Measurements from ENCODE around the gene ASB6. TPM values are rescaled to one million over a fixed set of nuclear protein-coding genes. Genes with fewer than 3 reads are reported as not detected.
A peak's percentile ranks its signal among the peaks of the same experiment; 100 is the strongest.

The ASB6 gene
- total RNA-seq (ENCODE audit: low replicate concordance) = 20.7 and 22.4 TPM in 2 replicates
- long read RNA-seq, partial matches to known transcripts = 5 of 9 reads
- long read RNA-seq, other reads (novel, unspliced or antisense) = 1 of 9 reads

- H3K27ac Mint-ChIP-seq = peak within 1 kb of the TSS; percentile 30
- H3K4me1 Mint-ChIP-seq (ENCODE audit: unreplicated experiment) = peaks cover 10% of the 10 kb centered on the region
- peak within 1 kb of the TSS; percentile 88 for H3K4me3 Mint-ChIP-seq
- H3K27me3 Mint-ChIP-seq = no peaks in the 10 kb centered on the region
- H3K9me3 Mint-ChIP-seq = no peaks in the 10 kb centered on the region
- peaks cover 4% of the 10 kb centered on the region for H3K36me3 Mint-ChIP-seq
- peak; percentile 100 for DNase-seq (ENCODE audit: extremely low spot score, unreplicated experiment)
- TF ChIP-seq CTCF (conservative IDR thresholded peaks at IDR 0.05) = peak; percentile 100
These were observed at the start of gene ASB6 for GRCh38 chr9:129641750-129642585. ASB6 (minus strand) TSS chr9:129642151; CDS start chr9:129641999, 152 bp downstream.

GRCh38 chr9:129688285-129689043 lies 46.5 kb upstream of the ASB6 start:
- no peaks in the 10 kb centered on the region for H3K9me3 Mint-ChIP-seq

GRCh38 chr9:129687391-129687790 lies 45.4 kb upstream of the ASB6 start:
- no peak overlapping the region for H3K4me3 Mint-ChIP-seq
- DNase-seq (ENCODE audit: extremely low spot score, unreplicated experiment) = no peak
- H3K27ac Mint-ChIP-seq = no peak overlapping the region
- TF ChIP-seq CTCF (conservative IDR thresholded peaks at IDR 0.05) = no peak
- peaks cover 3% of the 10 kb centered on the region for H3K27me3 Mint-ChIP-seq
- no peaks in the 10 kb centered on the region for H3K36me3 Mint-ChIP-seq
- H3K4me1 Mint-ChIP-seq (ENCODE audit: unreplicated experiment) = peaks cover 4% of the 10 kb centered on the region
- no peaks in the 10 kb centered on the region for H3K9me3 Mint-ChIP-seq

More at GRCh38 chr9:129688285-129689043, 46.5 kb upstream of the ASB6 start:
- Mint-ChIP-seq H3K36me3 (no peaks in the 10 kb centered on the region), H3K27ac (no peak overlapping the region), H3K4me3 (no peak overlapping the region), H3K27me3 (peaks cover 3% of the 10 kb centered on the region), H3K4me1 (ENCODE audit: unreplicated experiment) (peaks cover 4% of the 10 kb centered on the region)
- DNase-seq (ENCODE audit: extremely low spot score, unreplicated experiment) = no peak
- no peak for TF ChIP-seq CTCF (conservative IDR thresholded peaks at IDR 0.05)

- peaks cover 3% of the 10 kb centered on the region for H3K27me3 Mint-ChIP-seq
- peaks cover 8% of the 10 kb centered on the region for H3K4me1 Mint-ChIP-seq (ENCODE audit: unreplicated experiment)
- no peak for DNase-seq (ENCODE audit: extremely low spot score, unreplicated experiment)
- no peaks in the 10 kb centered on the region for H3K36me3 Mint-ChIP-seq
- H3K4me3 Mint-ChIP-seq = no peak overlapping the region
- no peak for TF ChIP-seq CTCF (conservative IDR thresholded peaks at IDR 0.05)
- no peak overlapping the region for H3K27ac Mint-ChIP-seq
- no peaks in the 10 kb centered on the region for H3K9me3 Mint-ChIP-seq
These were observed 44.8 kb upstream of the ASB6 start for GRCh38 chr9:129686736-129687135.

- H3K27me3 Mint-ChIP-seq = peaks cover 4% of the 10 kb centered on the region
- no peaks in the 10 kb centered on the region for H3K9me3 Mint-ChIP-seq
- H3K27ac Mint-ChIP-seq = no peak overlapping the region
- no peak overlapping the region for H3K4me3 Mint-ChIP-seq
- H3K36me3 Mint-ChIP-seq = no peaks in the 10 kb centered on the region
- H3K4me1 Mint-ChIP-seq (ENCODE audit: unreplicated experiment) = peaks cover 8% of the 10 kb centered on the region
- no peak for TF ChIP-seq CTCF (conservative IDR thresholded peaks at IDR 0.05)
- DNase-seq (ENCODE audit: extremely low spot score, unreplicated experiment) = no peak
These were observed 43.9 kb upstream of the ASB6 start for GRCh38 chr9:129685933-129686259.

Measured in type B pancreatic cell (in vitro differentiated cells).